Breast epithelium (tissue), 4 donors: ENCODE results near the gene CHCHD4. TPM values are rescaled to one million over a fixed set of nuclear protein-coding genes. Genes with fewer than 3 reads are reported as not detected.

ENCODE experiments used
- DNase-seq, 2 donors: peaks; one replicate each; pipeline ENCODE4 v3.0.0-alpha.2; 2019; ENCODE audit warnings: low spot score in 2 of 2
- H3K27ac ChIP-seq, 2 donors: fragments of 200-600 bp; sonication (generic) in 1 of 2; one replicate each; pipeline ENCODE4 v1.5.1; 2016 to 2019; ENCODE audit warnings: mild to moderate bottlenecking in 1 of 2
- H3K27me3 ChIP-seq, 2 donors: fragments of 200-600 bp; sonication (generic) in 1 of 2; one replicate each; pipeline versions ENCODE4 v1.5.1 to v1.6.0; 2017 to 2019; ENCODE audit warnings: control low read depth in 1 of 2, mild to moderate bottlenecking in 1 of 2
- H3K36me3 ChIP-seq: fragments of 200-600 bp; one replicate; pipeline ENCODE4 v1.5.1; 2019
- H3K4me1 ChIP-seq, 2 donors: fragments of 200-600 bp; sonication (generic); one replicate each; pipeline ENCODE4 v1.5.1; 2016 to 2019; ENCODE audit warnings: control low read depth in 1 of 2
- H3K4me3 ChIP-seq, 3 donors: fragments of 200-600 bp; sonication (generic); 1 replicate in 2 of 3; 2 replicates in 1 of 3; pipeline ENCODE4 v1.5.1; 2016 to 2019; ENCODE audit warnings: mild to moderate bottlenecking in 3 of 3, moderate library complexity in 2 of 3
- H3K9me3 ChIP-seq, 2 donors: fragments of 200-600 bp; sonication (generic) in 1 of 2; one replicate each; pipeline ENCODE4 v1.5.1; 2016 to 2019; ENCODE audit warnings: control low read depth in 1 of 2
- CTCF ChIP-seq, 3 donors: fragments of 450-650 bp; IDR thresholded peaks; one replicate each; pipeline ENCODE4 v1.5.1; 2016 to 2017; ENCODE audit warnings: antibody characterized with exemption in 3 of 3, mild to moderate bottlenecking in 3 of 3, moderate library complexity in 3 of 3
- POLR2A ChIP-seq: fragments of 450-650 bp; IDR thresholded peaks from one replicate; pipeline ENCODE4 v1.6.1; 2016; ENCODE audit warnings: antibody characterized with exemption, mild to moderate bottlenecking, moderate library complexity
- POLR2AphosphoS5 ChIP-seq, 3 donors: sonication (generic); formaldehyde crosslinking; IDR thresholded peaks; one replicate each; pipeline ENCODE4 v1.6.1; 2017; ENCODE audit warnings: antibody characterized with exemption in 3 of 3
- intact Hi-C: fragments of 100-400 bp; cut with DNase I; formaldehyde crosslinking; loops from one replicate; pipeline ENCODE4 v1.15.1; 2023; ENCODE audit warnings: low total_unique reads
- total RNA-seq, 3 donors: library from RNA; depleted of rRNA; stranded (reverse); fragments of >200 nt; gene quantifications; one replicate each; pipeline ENCODE4 v1.1.0, GENCODE V29; 2016

CHCHD4 gene
- total RNA-seq, 3 donors from 2014 or later = 15.1 to 19.9 (median 17.9) TPM

DNA sequence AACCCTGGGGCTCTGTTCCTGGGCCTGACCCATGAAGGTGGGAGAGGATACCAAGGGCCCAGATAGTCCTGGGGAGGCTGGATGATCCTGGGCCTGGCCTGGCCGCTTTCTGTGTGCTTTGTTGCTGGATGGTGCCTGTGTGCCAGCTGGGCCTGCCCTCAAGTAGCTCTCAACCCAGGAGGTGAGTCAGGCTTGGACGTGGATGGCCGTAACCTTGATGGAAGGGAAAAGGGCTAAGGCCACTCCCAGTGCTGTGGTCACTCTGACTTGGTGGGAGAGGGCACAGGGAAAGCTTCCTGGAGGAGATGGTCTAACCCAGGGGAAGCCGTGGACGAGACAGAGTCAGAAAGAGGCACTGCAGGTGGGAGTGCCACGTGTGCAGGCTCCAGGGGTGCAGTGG, 9.6 kb upstream of the CHCHD4 start:
- Histone ChIP-seq H3K36me3 (peaks cover 8% of the 10 kb centered on the region), H3K27ac (no peak overlapping the region), H3K4me3 (no peak overlapping the region), H3K9me3 (no peaks in the 10 kb centered on the region), H3K4me1 (no peaks in the 10 kb centered on the region), H3K27me3 (no peaks in the 10 kb centered on the region)
- TF ChIP-seq CTCF (IDR thresholded peaks at IDR 0.05) (no peak), POLR2AphosphoS5 (IDR thresholded peaks at IDR 0.05) (no peak), POLR2A (no peak)
- intact Hi-C loops = no loop called here
- DNase-seq = no peak

GRCh38 chr3:14133876-14134275, 9.2 kb upstream of the CHCHD4 start:
- TF ChIP-seq CTCF (IDR thresholded peaks at IDR 0.05) (no peak), POLR2AphosphoS5 (IDR thresholded peaks at IDR 0.05) (no peak), POLR2A (no peak)
- H3K4me3 ChIP-seq = no peak overlapping the region
- intact Hi-C loops = no loop called here
- DNase-seq = no peak
- no peaks in the 10 kb centered on the region for H3K9me3 ChIP-seq
- no peaks in the 10 kb centered on the region for H3K27me3 ChIP-seq
- peaks cover 8% of the 10 kb centered on the region for H3K36me3 ChIP-seq
- no peaks in the 10 kb centered on the region for H3K4me1 ChIP-seq
- no peak overlapping the region for H3K27ac ChIP-seq

- no peak overlapping the region for H3K27ac ChIP-seq
- intact Hi-C loops = no loop called here
- peaks cover 8% of the 10 kb centered on the region for H3K36me3 ChIP-seq
- DNase-seq = no peak
- no peaks in the 10 kb centered on the region for H3K4me1 ChIP-seq
- H3K27me3 ChIP-seq = no peaks in the 10 kb centered on the region
- TF ChIP-seq CTCF (IDR thresholded peaks at IDR 0.05) = no peak
- TF ChIP-seq POLR2AphosphoS5 (IDR thresholded peaks at IDR 0.05) = no peak
- no peak for TF ChIP-seq POLR2A
- no peak overlapping the region for H3K4me3 ChIP-seq
- no peaks in the 10 kb centered on the region for H3K9me3 ChIP-seq
Measured at GRCh38 chr3:14133188-14133800, 8.6 kb upstream of the CHCHD4 start.

DNA sequence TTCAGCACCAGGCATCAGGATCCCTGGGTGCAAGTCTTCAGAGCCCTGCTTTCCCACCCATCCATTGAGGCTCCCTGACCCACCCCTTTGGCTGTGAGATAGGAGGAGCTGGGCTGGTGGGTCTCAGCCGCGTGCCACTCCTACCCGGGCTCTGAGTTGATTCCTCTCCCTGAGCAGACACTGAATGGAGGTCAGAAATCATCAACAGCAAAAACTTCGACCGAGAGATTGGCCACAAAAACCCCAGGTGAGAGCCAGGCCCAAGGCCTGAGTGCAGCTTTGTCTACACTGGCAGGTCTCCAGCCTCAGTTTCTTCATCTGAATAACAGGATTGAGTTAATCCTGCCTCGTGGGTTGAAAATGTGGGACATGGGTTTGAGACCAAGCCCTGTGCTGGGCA, 8.0 kb upstream of the CHCHD4 start:
- no peak overlapping the region for H3K4me3 ChIP-seq
- DNase-seq = no peak
- intact Hi-C loops = no loop called here
- no peaks in the 10 kb centered on the region for H3K9me3 ChIP-seq
- peaks cover 8% of the 10 kb centered on the region for H3K36me3 ChIP-seq
- TF ChIP-seq POLR2A (no peak), CTCF (IDR thresholded peaks at IDR 0.05) (no peak), POLR2AphosphoS5 (IDR thresholded peaks at IDR 0.05) (no peak)
- no peaks in the 10 kb centered on the region for H3K27me3 ChIP-seq
- H3K4me1 ChIP-seq = no peaks in the 10 kb centered on the region
- H3K27ac ChIP-seq = no peak overlapping the region

GRCh38 chr3:14132120-14132519, 7.5 kb upstream of the CHCHD4 start:
- Histone ChIP-seq H3K9me3 (no peaks in the 10 kb centered on the region), H3K36me3 (peaks cover 8% of the 10 kb centered on the region), H3K27ac (no peak overlapping the region), H3K4me3 (no peak overlapping the region), H3K4me1 (no peaks in the 10 kb centered on the region), H3K27me3 (no peaks in the 10 kb centered on the region)
- intact Hi-C loops = no loop called here
- no peak for TF ChIP-seq CTCF (IDR thresholded peaks at IDR 0.05)
- no peak for TF ChIP-seq POLR2AphosphoS5 (IDR thresholded peaks at IDR 0.05)
- TF ChIP-seq POLR2A = no peak
- DNase-seq = no peak
